ENCODE measurements around the gene CYP4Z1.
"Not testable (repeated sequence)": the region's sequence is repeated elsewhere in the genome, so short reads cannot be mapped to it uniquely, and the experiment has no call there.

DNA sequence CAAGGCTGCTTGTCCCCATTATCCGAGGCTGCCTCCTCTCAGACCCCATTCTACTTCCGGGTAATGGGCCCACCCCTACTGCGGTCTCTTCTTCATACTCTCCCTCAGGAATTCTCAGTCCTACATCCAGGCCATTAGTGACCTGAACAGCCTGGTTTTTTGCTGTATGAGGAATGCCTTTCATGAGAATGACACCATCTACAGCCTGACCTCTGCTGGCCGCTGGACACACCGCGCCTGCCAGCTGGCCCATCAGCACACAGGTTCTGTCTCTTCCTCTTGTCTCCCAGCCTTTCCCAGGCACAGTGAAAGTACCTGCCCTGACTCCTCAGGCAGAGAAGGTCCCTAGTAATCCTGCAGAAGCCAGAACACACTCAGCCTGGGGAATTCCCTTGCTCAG lies 76.6 kb downstream of the CYP4Z1 start:
- TF ChIP-seq, protein P1, sequence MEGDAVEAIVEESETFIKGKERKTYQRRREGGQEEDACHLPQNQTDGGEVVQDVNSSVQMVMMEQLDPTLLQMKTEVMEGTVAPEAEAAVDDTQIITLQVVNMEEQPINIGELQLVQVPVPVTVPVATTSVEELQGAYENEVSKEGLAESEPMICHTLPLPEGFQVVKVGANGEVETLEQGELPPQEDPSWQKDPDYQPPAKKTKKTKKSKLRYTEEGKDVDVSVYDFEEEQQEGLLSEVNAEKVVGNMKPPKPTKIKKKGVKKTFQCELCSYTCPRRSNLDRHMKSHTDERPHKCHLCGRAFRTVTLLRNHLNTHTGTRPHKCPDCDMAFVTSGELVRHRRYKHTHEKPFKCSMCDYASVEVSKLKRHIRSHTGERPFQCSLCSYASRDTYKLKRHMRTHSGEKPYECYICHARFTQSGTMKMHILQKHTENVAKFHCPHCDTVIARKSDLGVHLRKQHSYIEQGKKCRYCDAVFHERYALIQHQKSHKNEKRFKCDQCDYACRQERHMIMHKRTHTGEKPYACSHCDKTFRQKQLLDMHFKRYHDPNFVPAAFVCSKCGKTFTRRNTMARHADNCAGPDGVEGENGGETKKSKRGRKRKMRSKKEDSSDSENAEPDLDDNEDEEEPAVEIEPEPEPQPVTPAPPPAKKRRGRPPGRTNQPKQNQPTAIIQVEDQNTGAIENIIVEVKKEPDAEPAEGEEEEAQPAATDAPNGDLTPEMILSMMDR (IDR thresholded peaks at IDR 0.05), result not testable (repeated sequence)
- TF ChIP-seq POLR2AphosphoS5 (IDR thresholded peaks at IDR 0.05), result not testable (repeated sequence)
